ENCODE measurements around the gene AARS2. TPM values are rescaled to one million over a fixed set of nuclear protein-coding genes. Genes with fewer than 3 reads are reported as not detected.

AARS2 gene
- total and polyA plus RNA-seq, 2 donors (not counting 1 experiment from before 2014, with no cell fraction given) = 3.4 to 24.3 TPM

GRCh38 chr6:44311767-44312166, 1.4 kb downstream of the AARS2 start:
- Histone ChIP-seq H4K20me1 (ENCODE audit: control insufficient read depth, extremely low read depth, insufficient read depth, low read length) (no peaks in the 10 kb centered on the region), H3K79me2 (ENCODE audit: control insufficient read depth, insufficient read depth, low read length) (peaks cover 6% of the 10 kb centered on the region), H3K27ac (ENCODE audit: insufficient read depth, low read length) (no peak overlapping the region), H3K36me3 (ENCODE audit: control insufficient read depth, insufficient read depth, low read length) (peaks cover 14% of the 10 kb centered on the region), H3K27me3 (ENCODE audit: control insufficient read depth, insufficient read depth, low read length) (peaks cover 2% of the 10 kb centered on the region), H3K9me3 (ENCODE audit: control insufficient read depth, insufficient read depth, low read depth, low read length) (no peaks in the 10 kb centered on the region), H3K9ac (ENCODE audit: insufficient read depth, low read length) (no peak overlapping the region), H3K4me1 (ENCODE audit: control insufficient read depth, extremely low read depth, insufficient read depth, low read length) (peaks cover 11% of the 10 kb centered on the region), H2AFZ (ENCODE audit: low read length) (no peak overlapping the region), H3K4me2 (ENCODE audit: extremely low read depth, insufficient read depth, low read length) (peak overlapping the region; percentile 94), H3K4me3 (replicated peaks in 1 of 4; ENCODE audit: control extremely low read depth in 1 of 4, insufficient read depth in 1 of 4, low read depth in 3 of 4, low read length in 4 of 4) (peak overlapping the region; percentile 61 to 97 (median 78))
- no peak for TF ChIP-seq CTCF (conservative IDR thresholded peaks at IDR 0.05 in 1 of 2, IDR thresholded peaks at IDR 0.05 in 1 of 2; ENCODE audit: low read depth in 1 of 2, low read length in 2 of 2)
- no peak for TF ChIP-seq EZH2 (IDR thresholded peaks at IDR 0.05; ENCODE audit: low read length, missing control alignments)
- DNase-seq (ENCODE audit: low read depth in 2 of 2) = no peak

- no peaks in the 10 kb centered on the region for H3K9me3 ChIP-seq (ENCODE audit: control insufficient read depth, insufficient read depth, low read depth, low read length)
- no peak overlapping the region for H3K4me3 ChIP-seq (replicated peaks in 1 of 4; ENCODE audit: control extremely low read depth in 1 of 4, insufficient read depth in 1 of 4, low read depth in 3 of 4, low read length in 4 of 4)
- H3K9ac ChIP-seq (ENCODE audit: insufficient read depth, low read length) = no peak overlapping the region
- H3K79me2 ChIP-seq (ENCODE audit: control insufficient read depth, insufficient read depth, low read length) = peaks cover 6% of the 10 kb centered on the region
- no peak overlapping the region for H3K27ac ChIP-seq (ENCODE audit: insufficient read depth, low read length)
- no peak for TF ChIP-seq EZH2 (IDR thresholded peaks at IDR 0.05; ENCODE audit: low read length, missing control alignments)
- no peak overlapping the region for H3K4me2 ChIP-seq (ENCODE audit: extremely low read depth, insufficient read depth, low read length)
- no peaks in the 10 kb centered on the region for H4K20me1 ChIP-seq (ENCODE audit: control insufficient read depth, extremely low read depth, insufficient read depth, low read length)
- H3K27me3 ChIP-seq (ENCODE audit: control insufficient read depth, insufficient read depth, low read length) = peaks cover 2% of the 10 kb centered on the region
- H3K4me1 ChIP-seq (ENCODE audit: control insufficient read depth, extremely low read depth, insufficient read depth, low read length) = peaks cover 11% of the 10 kb centered on the region
- H2AFZ ChIP-seq (ENCODE audit: low read length) = no peak overlapping the region
- no peak for DNase-seq (ENCODE audit: low read depth in 2 of 2)
- peaks cover 15% of the 10 kb centered on the region for H3K36me3 ChIP-seq (ENCODE audit: control insufficient read depth, insufficient read depth, low read length)
These were observed 1.8 kb downstream of the AARS2 start for GRCh38 chr6:44311304-44311703.

GRCh38 chr6:44310241-44310640, 2.9 kb downstream of the AARS2 start:
- Histone ChIP-seq H3K4me2 (ENCODE audit: extremely low read depth, insufficient read depth, low read length) (no peak overlapping the region), H4K20me1 (ENCODE audit: control insufficient read depth, extremely low read depth, insufficient read depth, low read length) (no peaks in the 10 kb centered on the region), H3K9ac (ENCODE audit: insufficient read depth, low read length) (no peak overlapping the region), H3K9me3 (ENCODE audit: control insufficient read depth, insufficient read depth, low read depth, low read length) (no peaks in the 10 kb centered on the region), H3K27me3 (ENCODE audit: control insufficient read depth, insufficient read depth, low read length) (no peaks in the 10 kb centered on the region), H3K79me2 (ENCODE audit: control insufficient read depth, insufficient read depth, low read length) (peaks cover 6% of the 10 kb centered on the region), H3K4me1 (ENCODE audit: control insufficient read depth, extremely low read depth, insufficient read depth, low read length) (peaks cover 11% of the 10 kb centered on the region), H3K4me3 (replicated peaks in 1 of 4; ENCODE audit: control extremely low read depth in 1 of 4, insufficient read depth in 1 of 4, low read depth in 3 of 4, low read length in 4 of 4) (no peak overlapping the region), H3K27ac (ENCODE audit: insufficient read depth, low read length) (no peak overlapping the region), H3K36me3 (ENCODE audit: control insufficient read depth, insufficient read depth, low read length) (peaks cover 20% of the 10 kb centered on the region), H2AFZ (ENCODE audit: low read length) (no peak overlapping the region)
- no peak for TF ChIP-seq EZH2 (IDR thresholded peaks at IDR 0.05; ENCODE audit: low read length, missing control alignments)
- TF ChIP-seq CTCF (conservative IDR thresholded peaks at IDR 0.05 in 1 of 2, IDR thresholded peaks at IDR 0.05 in 1 of 2; ENCODE audit: low read depth in 1 of 2, low read length in 2 of 2) = no peak
- DNase-seq (ENCODE audit: low read depth in 2 of 2) = no peak

All from fibroblast of lung (primary cell).